Aorta (tissue), 5 donors: Measurements from ENCODE around the gene LCE7A. TPM values are rescaled to one million over a fixed set of nuclear protein-coding genes. Genes with fewer than 3 reads are reported as not detected.
A peak's percentile ranks its signal among the peaks of the same experiment; 100 is the strongest.

Source experiments
- ATAC-seq: fragments of 200-7000 bp; cut with Tn5 transposase; one replicate; pipeline ENCODE4 v1.9.1; 2022; ENCODE audit warnings: moderate library complexity; ENCODE audit not compliant: low FRiP score
- DNase-seq, 2 donors: peaks; one replicate each; pipeline ENCODE4 v3.0.0-alpha.2; 2020
- H3K27ac ChIP-seq, 2 donors: one replicate each; pipeline ENCODE4 v1.5.1; 2013; ENCODE audit warnings: low read length in 2 of 2, mild to moderate bottlenecking in 2 of 2, moderate library complexity in 2 of 2, control low read depth in 1 of 2, inconsistent platforms in 1 of 2, low read depth in 1 of 2
- H3K27me3 ChIP-seq, 2 donors: one replicate each; pipeline ENCODE4 v1.6.1; 2013; ENCODE audit warnings: control low read depth in 1 of 2, low read length in 1 of 2, mild to moderate bottlenecking in 1 of 2, moderate library complexity in 1 of 2; ENCODE audit not compliant: insufficient read depth in 2 of 2, control insufficient read depth in 1 of 2
- H3K36me3 ChIP-seq, 2 donors: one replicate each; pipeline ENCODE4 v1.6.1; 2013; ENCODE audit warnings: control low read depth in 1 of 2, low read length in 1 of 2, mild to moderate bottlenecking in 1 of 2; ENCODE audit not compliant: insufficient read depth in 2 of 2, control insufficient read depth in 1 of 2
- H3K4me1 ChIP-seq, 2 donors: one replicate each; pipeline ENCODE4 v1.6.1; 2013; ENCODE audit warnings: low read length in 2 of 2, control low read depth in 1 of 2, mild to moderate bottlenecking in 1 of 2, moderate library complexity in 1 of 2; ENCODE audit not compliant: insufficient read depth in 2 of 2, control insufficient read depth in 1 of 2
- H3K4me3 ChIP-seq, 2 donors: one replicate each; pipeline ENCODE4 v1.5.1; 2013; ENCODE audit warnings: low read length in 2 of 2, control low read depth in 1 of 2, mild to moderate bottlenecking in 1 of 2
- H3K9me3 ChIP-seq: one replicate; pipeline ENCODE4 v1.6.1; 2013; ENCODE audit warnings: mild to moderate bottlenecking, low read length; ENCODE audit not compliant: control insufficient read depth
- WGBS, 2 donors: extraction: QIAGEN DNeasy Blood & Tissue Kit; methylation state at CpG; one replicate each; pipeline ENCODE4 v1.1.7; 2013; 5-methylcytosine and 5-hydroxymethylcytosine counted together
- intact Hi-C, 2 donors: fragments of 100-400 bp; cut with DNase I; formaldehyde crosslinking; loops; one replicate each; pipeline versions ENCODE4 v1.14.2 to v1.15.0; 2022
- polyA plus RNA-seq, 2 donors: library from polyadenylated mRNA; stranded (reverse); fragments of 200-250 nt; gene quantifications; one replicate each; pipeline ENCODE4 v1.2.3, GENCODE V29; 2013
- total RNA-seq, 2 donors: library from RNA; stranded (reverse); fragmentation: NEBNext Ultra II Directional; extraction: Animal tissue kit (Norgen Biotek cat#: 25700); gene quantifications; one replicate each; pipeline ENCODE4 v1.2.1, GENCODE V29; 2021
- donor health status: healthy with polysubstance abuse.
- donor health status: Bipolar disorder and iron deficiency.
- donor health status: DM: no; HTN: no; CAD: no.
- donor health status: DM: no; HTN: no; CAD: no.
- donor health status: DM: yes; HTN: yes; CAD: no.

Gene LCE7A
- total and polyA plus RNA-seq, 4 donors, result not detected

- H3K27me3 ChIP-seq, result no peaks in the 10 kb centered on the region
- DNase-seq (no peak), ATAC-seq (no peak)
- intact Hi-C loops, result no loop called here
- no peak overlapping the region for H3K27ac ChIP-seq
- H3K4me3 ChIP-seq, result no peak overlapping the region
- peaks cover 1% of the 10 kb centered on the region for H3K9me3 ChIP-seq
- no peaks in the 10 kb centered on the region for H3K36me3 ChIP-seq
- no peaks in the 10 kb centered on the region for H3K4me1 ChIP-seq
- 46 to 47% methylated on average over 2 of the region's 2 CpGs for WGBS, 2 donors
Observed at GRCh38 chr1:152855661-152856060, 4.1 kb upstream of the LCE7A start.

- H3K4me1 ChIP-seq, result no peaks in the 10 kb centered on the region
- no peak overlapping the region for H3K27ac ChIP-seq
- no peaks in the 10 kb centered on the region for H3K36me3 ChIP-seq
- H3K27me3 ChIP-seq, result no peaks in the 10 kb centered on the region
- DNase-seq (no peak), ATAC-seq (no peak)
- no peak overlapping the region for H3K4me3 ChIP-seq
- H3K9me3 ChIP-seq, result peaks cover 1% of the 10 kb centered on the region
- intact Hi-C loops, result no loop called here
- 70 to 76% methylated on average over 1 of the region's 1 CpG for WGBS, 2 donors
Observed at GRCh38 chr1:152858062-152858461, 1.7 kb upstream of the LCE7A start.

- 69 to 77% methylated on average over 3 of the region's 3 CpGs for WGBS, 2 donors
- ATAC-seq, result no peak
- Histone ChIP-seq H3K27ac (no peak overlapping the region), H3K36me3 (no peaks in the 10 kb centered on the region), H3K4me3 (no peak overlapping the region), H3K4me1 (no peaks in the 10 kb centered on the region), H3K27me3 (no peaks in the 10 kb centered on the region), H3K9me3 (no peaks in the 10 kb centered on the region)
- intact Hi-C loops, result no loop called here
- DNase-seq, result no peak
Observed at GRCh38 chr1:152860129-152860528, 333 bp downstream of the LCE7A start.

- H3K27me3 ChIP-seq, result no peaks in the 10 kb centered on the region
- no peak overlapping the region for H3K4me3 ChIP-seq
- ATAC-seq, result no peak
- no peak overlapping the region for H3K27ac ChIP-seq
- H3K4me1 ChIP-seq, result no peaks in the 10 kb centered on the region
- no peaks in the 10 kb centered on the region for H3K36me3 ChIP-seq
- intact Hi-C loops, result no loop called here
- DNase-seq, result no peak
- 70 to 73% methylated on average over 4 of the region's 4 CpGs for WGBS, 2 donors
- no peaks in the 10 kb centered on the region for H3K9me3 ChIP-seq
Observed at GRCh38 chr1:152861374-152861773, 1.6 kb downstream of the LCE7A start.

GRCh38 chr1:152864443-152864842 is 4.6 kb downstream of the LCE7A start:
- H3K27ac ChIP-seq, result no peak overlapping the region
- no peak for ATAC-seq
- H3K36me3 ChIP-seq, result no peaks in the 10 kb centered on the region
- no peak for DNase-seq
- no peak overlapping the region for H3K4me3 ChIP-seq
- H3K9me3 ChIP-seq, result no peaks in the 10 kb centered on the region
- no peaks in the 10 kb centered on the region for H3K27me3 ChIP-seq
- intact Hi-C loops, result no loop called here
- H3K4me1 ChIP-seq, result no peaks in the 10 kb centered on the region

- DNase-seq (no peak), ATAC-seq (no peak)
- Histone ChIP-seq H3K36me3 (no peaks in the 10 kb centered on the region), H3K9me3 (no peaks in the 10 kb centered on the region), H3K27me3 (no peaks in the 10 kb centered on the region), H3K4me1 (no peaks in the 10 kb centered on the region), H3K27ac (no peak overlapping the region), H3K4me3 (no peak overlapping the region)
- 81 to 85% methylated on average over 2 of the region's 2 CpGs for WGBS, 2 donors
- intact Hi-C loops, result loop anchor here in 1 of 2 donors (5.0 kb wide), 1 partner anchor 56 kb away; no protein-coding TSS in a partner anchor
Observed at GRCh38 chr1:152866321-152866720, 6.5 kb downstream of the LCE7A start.

GRCh38 chr1:152869808-152870419 is 10.1 kb downstream of the LCE7A start:
- intact Hi-C loops, result loop anchor here in 1 of 2 donors (5.0 kb wide), 2 partner anchors 52 to 352 kb away; no protein-coding TSS in a partner anchor

GRCh38 chr1:152870831-152871730 is 11.3 kb downstream of the LCE7A start:
- no peaks in the 10 kb centered on the region for H3K4me1 ChIP-seq
- ATAC-seq (no peak), DNase-seq (no peak)
- WGBS, 2 donors, result 50% methylated on average over 17 of the region's 17 CpGs
- H3K36me3 ChIP-seq, result no peaks in the 10 kb centered on the region
- H3K27ac ChIP-seq, result no peak overlapping the region
- no peak overlapping the region for H3K4me3 ChIP-seq
- intact Hi-C loops, result loop anchor here in 1 of 2 donors (5.0 kb wide), 1 partner anchor 351 kb away; no protein-coding TSS in a partner anchor
- H3K9me3 ChIP-seq, result no peaks in the 10 kb centered on the region
- no peaks in the 10 kb centered on the region for H3K27me3 ChIP-seq

More at GRCh38 chr1:152869808-152870419, 10.1 kb downstream of the LCE7A start:
- WGBS, 2 donors, result 29 to 32% methylated on average over 9 of the region's 9 CpGs
- Histone ChIP-seq H3K4me3 (no peak overlapping the region), H3K9me3 (no peaks in the 10 kb centered on the region), H3K36me3 (no peaks in the 10 kb centered on the region), H3K27ac (no peak overlapping the region), H3K4me1 (no peaks in the 10 kb centered on the region), H3K27me3 (no peaks in the 10 kb centered on the region)
- ATAC-seq (peak; percentile 76), DNase-seq (peak in 1 of 2 donors; percentile 65)
